Frontal cortex (tissue), 4 donors: ENCODE data around the gene BMI1. TPM values are rescaled to one million over a fixed set of nuclear protein-coding genes. Genes with fewer than 3 reads are reported as not detected.

Experiments
- DNase-seq, 2 donors: peaks; one replicate each; pipeline ENCODE4 v3.0.0; 2012; ENCODE audit warnings: low spot score in 2 of 2
- FAIRE-seq: peaks from 2 replicates; lab custom pipeline; 2012; peaks lifted over from hg19 to GRCh38; lab: Jason Lieb, UNC
- total RNA-seq: library from RNA; depleted of rRNA; stranded (reverse); fragments of >200 nt; gene quantifications from one replicate; pipeline ENCODE4 v1.2.3, GENCODE V29; 2014
- donor health status: control.
- donor health status: control.
- donor health status: control.

The BMI1 gene
- total RNA-seq, 1 donor from 2014 or later, result 129 TPM

DNA sequence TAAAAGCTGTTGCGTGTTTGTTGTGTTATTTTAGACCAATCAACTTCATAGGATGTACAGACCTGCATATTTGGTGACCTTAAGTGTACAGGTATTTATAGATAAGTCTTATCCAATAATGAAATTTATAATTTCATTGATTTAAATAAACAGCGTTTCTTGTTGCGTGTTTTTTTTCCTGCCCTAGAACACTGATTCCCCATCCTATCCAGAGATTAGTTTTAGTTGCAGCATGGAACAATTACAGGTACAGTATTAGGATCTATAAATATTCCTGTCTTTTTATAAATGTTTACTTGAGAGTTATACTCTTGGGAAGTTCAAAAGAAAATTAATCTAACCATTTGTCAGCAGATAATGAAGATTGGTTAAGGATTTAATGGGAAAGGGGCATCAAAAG, 2.1 kb upstream of the BMI1 start:
- FAIRE-seq (no peak), DNase-seq (no peak)

DNA sequence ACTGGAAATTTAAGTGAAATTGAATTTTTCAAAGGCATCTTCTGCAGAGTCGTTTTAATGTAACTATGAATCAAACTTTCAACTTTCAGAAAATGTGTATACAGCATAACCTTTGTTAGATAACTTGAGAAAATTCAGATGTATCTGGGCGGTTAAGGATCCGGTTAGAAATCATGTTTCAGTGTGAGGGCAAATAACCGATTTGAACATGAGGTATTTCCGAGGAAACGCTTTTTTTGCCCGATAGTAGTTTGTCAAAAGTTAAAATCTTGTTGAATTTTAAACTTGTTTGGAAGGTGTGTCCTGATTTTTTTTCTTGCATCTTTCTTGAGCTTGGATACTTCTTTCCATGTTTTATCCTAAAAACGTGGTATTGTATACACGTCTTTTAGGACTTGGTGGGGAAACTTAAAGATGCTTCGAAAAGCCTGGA, 1.3 kb upstream of the BMI1 start:
- FAIRE-seq, result no peak

GRCh38 chr10:22319980-22320558, 830 bp upstream of the BMI1 start:
- FAIRE-seq (no peak), DNase-seq (no peak)

More for the DNA sequence above, 1.3 kb upstream of the BMI1 start:
- DNase-seq, result no peak

DNA sequence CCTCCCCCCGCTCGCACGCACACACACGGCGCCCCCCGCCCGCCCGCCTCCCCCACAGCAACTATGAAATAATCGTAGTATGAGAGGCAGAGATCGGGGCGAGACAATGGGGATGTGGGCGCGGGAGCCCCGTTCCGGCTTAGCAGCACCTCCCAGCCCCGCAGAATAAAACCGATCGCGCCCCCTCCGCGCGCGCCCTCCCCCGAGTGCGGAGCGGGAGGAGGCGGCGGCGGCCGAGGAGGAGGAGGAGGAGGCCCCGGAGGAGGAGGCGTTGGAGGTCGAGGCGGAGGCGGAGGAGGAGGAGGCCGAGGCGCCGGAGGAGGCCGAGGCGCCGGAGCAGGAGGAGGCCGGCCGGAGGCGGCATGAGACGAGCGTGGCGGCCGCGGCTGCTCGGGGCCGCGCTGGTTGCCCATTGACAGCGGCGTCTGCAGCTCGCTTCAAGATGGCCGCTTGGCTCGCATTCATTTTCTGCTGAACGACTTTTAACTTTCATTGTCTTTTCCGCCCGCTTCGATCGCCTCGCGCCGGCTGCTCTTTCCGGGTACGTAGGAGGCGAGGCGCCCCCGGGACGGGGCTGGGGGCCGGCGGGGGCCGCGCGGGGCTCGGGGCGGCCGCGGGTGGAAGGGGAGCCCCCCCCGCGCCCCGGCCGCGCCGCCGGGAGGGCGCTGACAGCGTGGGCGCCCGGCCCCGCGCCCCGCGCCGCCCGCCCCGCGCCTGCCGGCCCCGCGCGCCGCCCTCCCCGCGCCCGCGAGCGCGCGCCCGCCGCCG, 441 bp downstream of the BMI1 start:
- peak; percentile 71 to 84 for DNase-seq
- FAIRE-seq, result no peak

- DNase-seq, result no peak
- FAIRE-seq, result no peak
Measured at GRCh38 chr10:22321924-22322640, 1.2 kb downstream of the BMI1 start.

- FAIRE-seq (no peak), DNase-seq (no peak)
Measured at GRCh38 chr10:22322641-22323160, 1.8 kb downstream of the BMI1 start.

GRCh38 chr10:22323538-22324305, 2.8 kb downstream of the BMI1 start:
- DNase-seq, result no peak
- no peak for FAIRE-seq

DNA sequence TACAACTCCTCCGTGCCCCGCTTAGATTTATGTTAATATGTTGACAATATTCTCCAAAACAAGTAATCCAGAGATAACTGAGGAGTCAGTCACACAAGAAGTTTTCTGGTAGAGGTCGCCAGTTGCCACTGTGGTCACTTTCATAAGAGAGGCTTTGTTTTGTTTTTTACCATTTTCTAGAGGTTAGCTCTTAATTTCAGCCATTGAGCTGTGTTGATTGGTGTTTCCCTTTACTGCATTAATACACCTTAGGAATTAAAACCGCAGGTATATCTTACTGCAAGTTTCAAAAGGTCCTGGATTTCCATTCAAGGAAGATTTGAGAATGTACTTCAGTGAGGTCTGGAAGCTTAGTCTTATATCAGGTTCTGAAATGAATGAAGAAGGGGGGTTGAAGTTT, 3.5 kb downstream of the BMI1 start:
- FAIRE-seq (no peak), DNase-seq (no peak)

DNA sequence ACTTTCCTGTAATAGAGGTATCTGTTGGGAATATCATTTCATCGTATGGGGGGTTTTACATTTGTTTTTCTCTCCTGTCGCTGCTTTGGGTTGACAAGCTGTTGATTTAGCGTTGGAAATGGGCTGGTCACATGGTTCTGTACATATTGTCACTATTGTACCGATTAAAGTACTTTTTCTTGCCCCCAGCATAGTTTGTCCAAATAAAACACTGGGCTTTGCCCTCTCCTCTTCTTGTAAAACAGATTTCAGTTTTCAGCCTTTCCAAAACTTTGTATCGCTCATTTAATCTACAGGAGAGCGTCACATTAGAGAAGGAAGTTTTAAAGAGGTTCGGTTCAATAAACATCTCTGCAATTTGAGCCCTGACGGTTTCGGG, 4.0 kb downstream of the BMI1 start:
- DNase-seq, result no peak
- FAIRE-seq, result no peak

- DNase-seq (peak; percentile 83 to 86), FAIRE-seq (no peak)
Measured at GRCh38 chr10:22325272-22326144, 4.6 kb downstream of the BMI1 start.

DNA sequence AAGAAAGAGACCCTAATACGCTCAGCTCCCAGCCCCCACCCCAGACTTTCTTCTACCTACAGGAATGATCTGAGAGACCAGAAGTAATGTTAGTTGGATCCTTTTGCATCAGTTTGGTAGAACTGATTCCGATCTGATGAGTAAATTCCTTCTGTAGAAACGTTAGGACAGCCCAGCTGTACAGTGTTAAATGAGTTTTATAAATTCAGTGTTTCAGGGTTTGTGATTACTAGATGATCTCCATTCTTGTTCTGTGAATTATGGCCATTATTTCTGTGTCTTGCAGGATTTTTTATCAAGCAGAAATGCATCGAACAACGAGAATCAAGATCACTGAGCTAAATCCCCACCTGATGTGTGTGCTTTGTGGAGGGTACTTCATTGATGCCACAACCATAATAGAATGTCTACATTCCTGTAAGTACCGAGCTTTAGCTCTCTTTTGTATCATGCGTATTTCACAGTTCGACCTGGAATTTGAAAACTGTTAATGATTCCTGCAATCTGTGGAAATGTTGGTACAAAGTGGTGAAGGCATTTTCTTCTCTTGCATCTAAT, 5.3 kb downstream of the BMI1 start:
- FAIRE-seq (no peak), DNase-seq (no peak)

- no peak for FAIRE-seq
Measured at GRCh38 chr10:22329150-22329549, 8.3 kb downstream of the BMI1 start.

DNA sequence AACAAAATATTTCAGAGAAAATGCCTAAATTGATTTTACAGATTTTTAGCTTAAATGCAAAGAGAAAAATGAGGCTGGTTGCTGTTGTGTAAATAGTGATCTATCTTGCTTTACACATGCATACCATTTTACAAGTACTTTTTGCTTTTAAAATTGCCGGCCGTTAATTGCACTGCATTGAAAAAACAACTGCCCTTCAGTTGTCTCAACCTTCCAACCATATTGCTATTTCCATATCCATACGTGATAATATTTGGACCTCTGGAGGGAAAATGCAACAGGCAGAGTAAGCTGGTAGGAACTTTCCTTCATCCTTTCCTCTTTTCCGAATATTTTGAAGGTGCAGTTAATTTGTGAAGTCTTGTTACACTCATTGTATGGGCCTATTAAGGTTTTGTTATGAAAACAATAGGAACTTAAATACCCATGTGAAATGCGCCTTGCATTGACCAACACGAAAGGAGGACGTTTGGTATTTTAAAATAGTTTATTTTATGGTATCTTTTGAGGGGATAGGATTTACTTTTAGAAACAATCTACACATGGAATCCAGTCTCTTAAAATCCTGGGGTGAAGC, 11.3 kb downstream of the BMI1 start:
- DNase-seq (no peak), FAIRE-seq (no peak)

More at GRCh38 chr10:22329150-22329549, 8.3 kb downstream of the BMI1 start:
- no peak for DNase-seq

DNA sequence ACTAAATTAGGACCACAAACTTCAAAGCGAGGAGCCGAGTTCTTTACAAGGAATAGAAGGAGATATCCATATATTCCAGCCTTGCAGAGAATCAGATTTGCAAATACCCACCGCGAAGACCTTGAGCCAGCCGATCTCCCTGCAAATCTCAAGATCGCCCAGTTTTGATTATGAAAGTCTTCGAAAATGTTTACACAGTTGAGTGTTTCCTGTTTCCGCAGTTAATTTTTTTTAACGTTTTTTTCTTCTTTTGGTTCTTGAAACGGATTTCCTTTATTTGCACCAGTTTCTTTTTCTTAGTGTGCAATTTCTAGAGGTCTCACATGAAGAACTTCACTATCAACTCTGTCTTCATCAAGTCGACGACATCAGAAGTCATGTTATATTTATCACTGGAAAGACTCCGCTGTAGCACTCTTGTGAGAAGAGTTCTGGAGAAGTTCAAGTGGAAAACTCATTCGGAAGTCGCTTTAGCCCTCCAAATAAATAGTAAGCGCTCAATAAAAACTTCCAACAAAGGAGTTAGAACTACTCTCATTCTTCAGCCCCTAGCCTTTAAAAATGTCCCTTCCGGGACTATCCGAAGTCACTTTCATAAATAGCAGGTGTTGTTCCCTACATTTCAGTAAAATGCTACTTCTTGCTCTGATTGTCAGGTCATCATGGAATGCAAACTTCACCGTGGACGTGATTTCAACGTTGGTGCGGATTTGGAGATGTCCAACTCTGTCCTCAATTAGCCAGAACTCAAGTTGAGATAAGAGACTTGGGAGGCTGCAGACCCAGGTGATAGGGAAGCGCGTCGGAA, 12.5 kb downstream of the BMI1 start:
- DNase-seq (no peak), FAIRE-seq (no peak)

- DNase-seq, result no peak
- FAIRE-seq, result no peak
Measured at GRCh38 chr10:22333975-22334282, 13.0 kb downstream of the BMI1 start.

GRCh38 chr10:22334414-22335172, 13.7 kb downstream of the BMI1 start:
- FAIRE-seq (no peak), DNase-seq (no peak)
